Stimulated activated CD4-positive, alpha-beta T cell treated with anti-CD3 and anti-CD28 coated beads, Interleukin-4, amount 100 ng/mL, for 4 hours (primary cell): ENCODE measurements around the gene BPIFB6.

Experiments used
- DNase-seq, 2 experiments: peaks; one replicate each; pipeline ENCODE4 v3.0.0-alpha.2; 2020

BPIFB6 gene

DNA sequence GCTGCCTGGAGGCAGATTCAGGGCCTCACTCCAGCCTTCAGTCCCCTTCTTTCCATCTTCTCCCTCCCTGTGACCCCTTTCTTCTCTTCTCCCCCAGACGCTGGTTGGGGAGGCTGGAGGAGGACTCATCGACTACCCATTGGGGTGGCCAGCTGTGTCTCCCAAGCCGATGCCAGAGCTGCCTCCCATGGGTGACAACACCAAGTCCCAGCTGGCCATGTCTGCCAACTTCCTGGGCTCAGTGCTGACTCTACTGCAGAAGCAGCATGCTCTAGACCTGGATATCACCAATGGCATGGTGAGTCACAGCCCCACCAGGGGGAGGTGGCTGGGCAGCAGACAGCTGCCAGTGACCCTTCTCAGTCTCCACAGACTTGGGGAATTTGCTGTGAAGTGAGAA lies 60.9 kb downstream of the BPIFB6 start:
- no peak for DNase-seq

DNA sequence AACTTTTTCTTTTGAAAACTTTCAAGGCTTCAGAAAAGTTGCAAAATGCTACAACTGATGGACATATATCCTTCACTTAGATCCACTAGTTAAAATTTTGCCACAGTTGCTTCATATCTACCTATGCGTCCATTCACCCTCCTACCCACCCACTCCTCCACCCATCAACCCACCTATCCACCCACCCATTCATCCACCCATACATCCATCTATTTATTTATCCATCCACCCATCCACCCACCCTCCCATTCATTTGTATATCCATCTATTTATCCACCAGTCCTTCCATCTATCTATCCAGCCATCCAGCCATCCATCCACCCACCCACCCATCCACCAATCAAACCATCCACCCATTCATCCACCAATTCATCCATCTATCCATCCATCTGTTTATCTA lies 61.6 kb downstream of the BPIFB6 start:
- DNase-seq, result no peak

DNA sequence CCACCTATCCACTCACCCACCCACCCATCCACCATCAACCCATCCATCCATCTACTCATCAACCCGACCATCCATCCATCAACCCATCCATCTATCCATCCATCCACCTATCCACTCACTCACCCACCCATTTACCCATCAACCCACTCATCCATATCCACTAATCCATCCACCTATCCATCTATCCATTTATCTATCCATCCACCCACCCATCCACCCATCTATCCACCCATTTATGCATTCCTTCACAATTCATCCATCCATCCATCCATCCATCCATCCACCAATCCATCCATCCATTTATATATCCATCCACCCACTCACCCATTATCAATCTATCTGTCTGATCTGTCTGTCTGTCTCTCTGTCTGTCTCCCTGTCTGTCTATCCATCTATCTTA lies 62.1 kb downstream of the BPIFB6 start:
- DNase-seq, result no peak
